IMR-90 (cell line): ENCODE measurements around the gene RPS19. TPM values are rescaled to one million over a fixed set of nuclear protein-coding genes. Genes with fewer than 3 reads are reported as not detected.

Experiments used
- ATAC-seq: fragments of 200-7000 bp; cut with Tn5 transposase; 2 replicates; pipeline ENCODE4 v1.9.1; 2020; ENCODE audit warnings: low read depth, mild to moderate bottlenecking, moderate library complexity
- BruUV-seq: library from RNA; stranded (reverse); fragments of 400-500 nt; replicated peaks from 2 replicates; lab custom pipeline; 2021; lab: Mats Ljungman, UMichigan
- CTCF ChIA-PET: fragments of 300-600 bp; formaldehyde crosslinking; extraction: SDS; loops from one replicate; lab custom pipeline; 2021; ENCODE audit warnings: antibody characterized with exemption; lab: Yijun Ruan, JAX
- POLR2A ChIA-PET: fragments of 300-600 bp; sonication (Branson Sonifier 250); formaldehyde crosslinking; loops from one replicate; lab custom pipeline; 2022; ENCODE audit warnings: antibody characterized with exemption; ENCODE audit not compliant: unreplicated experiment; lab: Charles Lee
- DNase-seq: peaks from one replicate; pipeline ENCODE4 v3.0.0; 2013
- H2AFZ ChIP-seq: replicated peaks from 2 replicates; pipeline ENCODE3; 2013; ENCODE audit warnings: low read length, mild to moderate bottlenecking; ENCODE audit not compliant: poor library complexity
- H2AK5ac ChIP-seq: 2 replicates; pipeline ENCODE4 v1.6.1; 2013; ENCODE audit warnings: low read depth, low read length, inconsistent platforms
- H2AK9ac ChIP-seq: replicated peaks from 2 replicates; pipeline ENCODE3; 2013; ENCODE audit warnings: mild to moderate bottlenecking, low read depth, low read length, moderate library complexity; ENCODE audit not compliant: poor library complexity
- H2BK120ac ChIP-seq: 2 replicates; pipeline ENCODE4 v1.6.1; 2013; ENCODE audit warnings: low read depth, low read length, inconsistent platforms
- H2BK15ac ChIP-seq: 3 replicates; pipeline ENCODE4 v1.6.1; 2013; ENCODE audit warnings: low read depth, low read length, inconsistent platforms
- H2BK20ac ChIP-seq: 2 replicates; pipeline ENCODE4 v1.6.1; 2013; ENCODE audit warnings: low read depth, mild to moderate bottlenecking, inconsistent platforms, low read length, moderate library complexity
- H2BK5ac ChIP-seq: 2 replicates; pipeline ENCODE4 v1.6.1; 2013; ENCODE audit warnings: mild to moderate bottlenecking, low read depth, low read length, inconsistent platforms; ENCODE audit not compliant: poor library complexity, severe bottlenecking
- H3K14ac ChIP-seq: replicated peaks from 2 replicates; pipeline ENCODE4 v1.6.1; 2013; ENCODE audit warnings: low read depth, low read length, inconsistent platforms
- H3K18ac ChIP-seq: 2 replicates; pipeline ENCODE4 v1.6.1; 2013; ENCODE audit warnings: low read depth, low read length, control low read depth
- H3K23ac ChIP-seq: 2 replicates; pipeline ENCODE4 v1.6.1; 2013; ENCODE audit warnings: low read depth, low read length, inconsistent platforms
- H3K27ac ChIP-seq: 2 replicates; pipeline ENCODE4 v1.5.1; 2013; ENCODE audit warnings: mild to moderate bottlenecking, control low read depth, low read length; ENCODE audit not compliant: insufficient read depth
- H3K27me3 ChIP-seq: 2 replicates; pipeline ENCODE4 v1.6.1; 2013; ENCODE audit warnings: low read length; ENCODE audit not compliant: control insufficient read depth, insufficient read depth
- H3K36me3 ChIP-seq: 2 replicates; pipeline ENCODE4 v1.6.1; 2013; ENCODE audit warnings: low read length, mixed read lengths; ENCODE audit not compliant: control insufficient read depth, insufficient read depth
- H3K4ac ChIP-seq: 2 replicates; pipeline ENCODE4 v1.6.1; 2013; ENCODE audit warnings: low read depth, low read length, inconsistent platforms
- H3K4me1 ChIP-seq: 2 replicates; pipeline ENCODE4 v1.6.1; 2013; ENCODE audit warnings: low read length, mixed read lengths; ENCODE audit not compliant: control insufficient read depth, insufficient read depth
- H3K4me2 ChIP-seq: 2 replicates; pipeline ENCODE4 v1.6.1; 2013; ENCODE audit warnings: low read depth, mild to moderate bottlenecking, control low read depth, low read length, moderate library complexity
- H3K4me3 ChIP-seq: 2 replicates; pipeline ENCODE4 v1.5.1; 2013; ENCODE audit warnings: low read depth, mild to moderate bottlenecking, control low read depth, low read length, moderate library complexity; ENCODE audit not compliant: insufficient read depth
- H3K56ac ChIP-seq: 2 replicates; pipeline ENCODE4 v1.6.1; 2013; ENCODE audit warnings: low read length, inconsistent platforms; ENCODE audit not compliant: insufficient read depth; ENCODE audit errors: extremely low read depth
- H3K79me1 ChIP-seq, 2 experiments: 2 replicates each; pipeline ENCODE4 v1.6.1; 2013; ENCODE audit warnings: low read length in 2 of 2, inconsistent platforms in 1 of 2, low read depth in 1 of 2
- H3K9ac ChIP-seq: 2 replicates; pipeline ENCODE4 v1.6.1; 2013; ENCODE audit warnings: low read depth, low read length, control low read depth
- H3K9me1 ChIP-seq: 2 replicates; pipeline ENCODE4 v1.6.1; 2013; ENCODE audit warnings: low read length, inconsistent platforms; ENCODE audit not compliant: insufficient read depth
- H3K9me3 ChIP-seq: 2 replicates; pipeline ENCODE4 v1.6.1; 2013; ENCODE audit warnings: low read length; ENCODE audit not compliant: control insufficient read depth, insufficient read depth
- H4K20me1 ChIP-seq: 2 replicates; pipeline ENCODE4 v1.6.1; 2013; ENCODE audit warnings: low read length, inconsistent platforms; ENCODE audit not compliant: insufficient read depth
- H4K5ac ChIP-seq: 2 replicates; pipeline ENCODE4 v1.6.1; 2013; ENCODE audit warnings: mild to moderate bottlenecking, low read depth, low read length, control low read depth
- H4K8ac ChIP-seq, 2 experiments: 2 replicates each; pipeline ENCODE4 v1.6.1; 2013; ENCODE audit warnings: low read depth in 2 of 2, low read length in 2 of 2, control low read depth in 1 of 2, inconsistent platforms in 1 of 2
- H4K91ac ChIP-seq: 2 replicates; pipeline ENCODE4 v1.6.1; 2013; ENCODE audit warnings: low read depth, low read length, inconsistent platforms; ENCODE audit not compliant: insufficient read depth
- BHLHE40 ChIP-seq: fragments of 150-350 bp; IDR thresholded peaks from 2 replicates; pipeline ENCODE4 v1.6.1; 2016; ENCODE audit warnings: mild to moderate bottlenecking, low read depth, low read length
- CEBPB ChIP-seq: IDR thresholded peaks from 2 replicates; pipeline ENCODE4 v1.6.1; 2012; ENCODE audit warnings: low read depth, low read length, improper control_type of control experiment
- CHD1 ChIP-seq: IDR thresholded peaks from 2 replicates; pipeline ENCODE4 v1.6.1; 2012; ENCODE audit warnings: low read depth, low read length, improper control_type of control experiment
- CTCF ChIP-seq: conservative IDR thresholded peaks from 2 replicates; pipeline ENCODE4 v1.5.1; 2012; ENCODE audit warnings: mild to moderate bottlenecking, low read depth, low read length, improper control_type of control experiment
- FOS ChIP-seq: fragments of 150-350 bp; IDR thresholded peaks from 2 replicates; pipeline ENCODE4 v1.6.1; 2016; ENCODE audit warnings: low read depth, low read length
- MAFK ChIP-seq: IDR thresholded peaks from 2 replicates; pipeline ENCODE4 v1.6.1; 2012; ENCODE audit warnings: low read depth, low read length, improper control_type of control experiment
- MAZ ChIP-seq: IDR thresholded peaks from 2 replicates; pipeline ENCODE4 v1.6.1; 2012; ENCODE audit warnings: low read depth, mild to moderate bottlenecking, low read length, improper control_type of control experiment, moderate library complexity, borderline replicate concordance
- MXI1 ChIP-seq: IDR thresholded peaks from 2 replicates; pipeline ENCODE4 v1.6.1; 2012; ENCODE audit warnings: low read depth, mild to moderate bottlenecking, low read length, moderate library complexity, borderline replicate concordance
- NFE2L2 ChIP-seq: fragments of 150-350 bp; IDR thresholded peaks from 2 replicates; pipeline ENCODE4 v1.6.1; 2016; ENCODE audit warnings: low read depth, mild to moderate bottlenecking, low read length
- POLR2A ChIP-seq: IDR thresholded peaks from 2 replicates; pipeline ENCODE4 v1.6.1; 2012; ENCODE audit warnings: mild to moderate bottlenecking, low read depth, low read length
- RAD21 ChIP-seq: IDR thresholded peaks from 2 replicates; pipeline ENCODE4 v1.6.1; 2012; ENCODE audit warnings: low read length, improper control_type of control experiment
- RCOR1 ChIP-seq: IDR thresholded peaks from 2 replicates; pipeline ENCODE4 v1.6.1; 2012; ENCODE audit warnings: mild to moderate bottlenecking, low read length, improper control_type of control experiment; ENCODE audit not compliant: insufficient replicate concordance
- RFX5 ChIP-seq: IDR thresholded peaks from 2 replicates; pipeline ENCODE4 v1.8.0; 2012; ENCODE audit warnings: low read depth, mild to moderate bottlenecking, low read length, moderate library complexity
- SMC3 ChIP-seq: fragments of 150-350 bp; IDR thresholded peaks from 2 replicates; pipeline ENCODE4 v1.6.1; 2016; ENCODE audit warnings: low read depth, mild to moderate bottlenecking, antibody characterized with exemption, low read length, moderate library complexity
- WGBS, 2 experiments: methylation state at CpG; one replicate each; pipeline versions ENCODE4 v1.1.5 to v1.1.7; 2013; ENCODE audit warnings: missing lambda C conversion rate in 2 of 2; ENCODE audit not compliant: insufficient read length in 1 of 2; ENCODE audit errors: extremely low coverage in 2 of 2; 5-methylcytosine and 5-hydroxymethylcytosine counted together
- dilution Hi-C: fragments of 300-500 bp; cut with HindIII; formaldehyde crosslinking; loops from one replicate; pipeline ENCODE4 v1.14.3; 2018; ENCODE audit warnings: low sequenced_read_pairs; ENCODE audit not compliant: unreplicated experiment
- in situ Hi-C: fragments of 300-500 bp; cut with MboI; formaldehyde crosslinking; loops from 3 replicates; pipeline ENCODE4 v1.14.3; 2019; ENCODE audit warnings: low sequenced_read_pairs, inconsistent platforms, mixed read lengths
- intact Hi-C: fragments of 100-400 bp; cut with micrococcal nuclease; formaldehyde crosslinking; loops from 2 replicates; pipeline ENCODE4 v1.10.0; 2022
- polyA plus RNA-seq, 3 experiments: library from polyadenylated mRNA; depleted of rRNA; stranded (reverse); fragments of >200 nt; gene quantifications; 2 replicates each; pipeline ENCODE4 v1.2.3, GENCODE V29; 2012; ENCODE audit warnings: low replicate concordance in 1 of 3
- total RNA-seq: library from RNA; depleted of rRNA; stranded (reverse); fragments of >200 nt; gene quantifications from 2 replicates; pipeline ENCODE4 v1.2.3, GENCODE V29; 2012
- TF ChIP-seq, protein P1 (sequence below): fragments of 150-350 bp; IDR thresholded peaks from 2 replicates; pipeline ENCODE4 v1.6.1; 2017; ENCODE audit warnings: mild to moderate bottlenecking, antibody characterized with exemption, low read length, low read depth
- TF ChIP-seq, protein P2 (sequence below): fragments of 150-350 bp; IDR thresholded peaks from 2 replicates; pipeline ENCODE4 v1.6.1; 2016; ENCODE audit warnings: low read depth, mild to moderate bottlenecking, low read length, moderate library complexity, borderline replicate concordance

RPS19 gene
- total and polyA plus RNA-seq, 2 of the 4 experiments (the other 2 are of a cell fraction), result 230 to 3,988 TPM

GRCh38 chr19:41811981-41812380 is 48.1 kb upstream of the RPS19 start:
- Histone ChIP-seq H3K4me3 (no peak overlapping the region), H2AK9ac (no peak overlapping the region), H3K4ac (no peak overlapping the region), H3K4me1 (no peaks in the 10 kb centered on the region), H3K27me3 (no peaks in the 10 kb centered on the region), H3K14ac (no peak overlapping the region), H3K9me3 (no peaks in the 10 kb centered on the region), H3K79me1 (no peaks in the 10 kb centered on the region), H3K27ac (no peak overlapping the region), H3K56ac (no peak overlapping the region), H2BK20ac (no peak overlapping the region), H2AFZ (no peak overlapping the region), H3K36me3 (no peaks in the 10 kb centered on the region), H2BK120ac (no peak overlapping the region), H3K9me1 (no peaks in the 10 kb centered on the region), H4K8ac (no peak overlapping the region), H3K23ac (no peak overlapping the region), H3K9ac (no peak overlapping the region), H4K20me1 (no peaks in the 10 kb centered on the region), H2BK5ac (no peak overlapping the region), H4K91ac (no peak overlapping the region), H3K4me2 (no peak overlapping the region), H4K5ac (no peak overlapping the region), H2BK15ac (no peak overlapping the region), H2AK5ac (no peak overlapping the region), H3K18ac (no peak overlapping the region)
- 17% methylated on average over 1 of the region's 3 CpGs; no CpG with 5 or more reads in 1 of the 2 experiments for WGBS, 2 experiments
- ATAC-seq, result no peak
- CTCF ChIA-PET, result no interaction called here
- no TSS peak for BruUV-seq
- POLR2A ChIA-PET, result no interaction called here
- intact Hi-C loops (no loop called here), dilution Hi-C loops (no loop called here), in situ Hi-C loops (no loop called here)
- TF ChIP-seq CHD1 (no peak), MAZ (no peak), POLR2A (no peak), NFE2L2 (no peak), SMC3 (no peak), RFX5 (no peak), RCOR1 (no peak), RAD21 (no peak), MAFK (no peak), FOS (no peak), BHLHE40 (no peak), MXI1 (no peak), CTCF (no peak), CEBPB (no peak)
- TF ChIP-seq, protein P1, sequence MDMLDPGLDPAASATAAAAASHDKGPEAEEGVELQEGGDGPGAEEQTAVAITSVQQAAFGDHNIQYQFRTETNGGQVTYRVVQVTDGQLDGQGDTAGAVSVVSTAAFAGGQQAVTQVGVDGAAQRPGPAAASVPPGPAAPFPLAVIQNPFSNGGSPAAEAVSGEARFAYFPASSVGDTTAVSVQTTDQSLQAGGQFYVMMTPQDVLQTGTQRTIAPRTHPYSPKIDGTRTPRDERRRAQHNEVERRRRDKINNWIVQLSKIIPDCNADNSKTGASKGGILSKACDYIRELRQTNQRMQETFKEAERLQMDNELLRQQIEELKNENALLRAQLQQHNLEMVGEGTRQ, result no peak
- TF ChIP-seq, protein P2, sequence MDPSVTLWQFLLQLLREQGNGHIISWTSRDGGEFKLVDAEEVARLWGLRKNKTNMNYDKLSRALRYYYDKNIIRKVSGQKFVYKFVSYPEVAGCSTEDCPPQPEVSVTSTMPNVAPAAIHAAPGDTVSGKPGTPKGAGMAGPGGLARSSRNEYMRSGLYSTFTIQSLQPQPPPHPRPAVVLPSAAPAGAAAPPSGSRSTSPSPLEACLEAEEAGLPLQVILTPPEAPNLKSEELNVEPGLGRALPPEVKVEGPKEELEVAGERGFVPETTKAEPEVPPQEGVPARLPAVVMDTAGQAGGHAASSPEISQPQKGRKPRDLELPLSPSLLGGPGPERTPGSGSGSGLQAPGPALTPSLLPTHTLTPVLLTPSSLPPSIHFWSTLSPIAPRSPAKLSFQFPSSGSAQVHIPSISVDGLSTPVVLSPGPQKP, result no peak
- DNase-seq, result no peak
